HG03025 (cell line): ENCODE data around the gene LRRC42.
"Not testable (repeated sequence)": the region's sequence is repeated elsewhere in the genome, so short reads cannot be mapped to it uniquely, and the experiment has no call there.

Source experiments
- ATAC-seq: cut with Tn5 transposase; IDR thresholded peaks from one replicate; pipeline ENCODE4 v1.9.1; 2021; ENCODE audit warnings: mild to moderate bottlenecking, moderate library complexity; ENCODE audit not compliant: unreplicated experiment, low FRiP score

Gene LRRC42

GRCh38 chr1:54002544-54003248 is 56.5 kb downstream of the LRRC42 start:
- ATAC-seq = no peak

- no peak for ATAC-seq
Observed at GRCh38 chr1:54003249-54003646, 57.1 kb downstream of the LRRC42 start.

GRCh38 chr1:54003750-54004480 is 57.8 kb downstream of the LRRC42 start:
- ATAC-seq = not testable (repeated sequence)

- ATAC-seq = no peak
Observed at GRCh38 chr1:54004481-54005049, 58.4 kb downstream of the LRRC42 start.

- no peak for ATAC-seq
Observed at GRCh38 chr1:54006508-54006907, 60.4 kb downstream of the LRRC42 start.

- ATAC-seq = no peak
Observed at GRCh38 chr1:54007613-54008012, 61.5 kb downstream of the LRRC42 start.

- ATAC-seq = no peak
Observed at GRCh38 chr1:54008876-54009275, 62.7 kb downstream of the LRRC42 start.

- no peak for ATAC-seq
Observed at GRCh38 chr1:54009406-54009805, 63.3 kb downstream of the LRRC42 start.

GRCh38 chr1:54010415-54011117 is 64.4 kb downstream of the LRRC42 start:
- ATAC-seq = no peak

GRCh38 chr1:54011316-54012007 is 65.3 kb downstream of the LRRC42 start:
- ATAC-seq = no peak

GRCh38 chr1:54012008-54012325 is 65.8 kb downstream of the LRRC42 start:
- ATAC-seq = no peak

GRCh38 chr1:54012863-54013262 is 66.7 kb downstream of the LRRC42 start:
- ATAC-seq = no peak

GRCh38 chr1:54013393-54014008 is 67.4 kb downstream of the LRRC42 start:
- ATAC-seq = no peak

GRCh38 chr1:54014009-54014629 is 68.0 kb downstream of the LRRC42 start:
- ATAC-seq = no peak

GRCh38 chr1:54016343-54017282 is 70.5 kb downstream of the LRRC42 start:
- ATAC-seq = no peak
